GM10248 (cell line): ENCODE measurements around the gene GRB10.
"Not testable (repeated sequence)": the region's sequence is repeated elsewhere in the genome, so short reads cannot be mapped to it uniquely, and the experiment has no call there.

Experiments
- CTCF ChIA-PET: fragments of 300-600 bp; sonication (Branson Sonifier 250); formaldehyde crosslinking; extraction: SDS; loops from one replicate; lab custom pipeline; 2021; ENCODE audit warnings: antibody characterized with exemption; lab: Yijun Ruan, JAX
- POLR2A ChIA-PET: fragments of 350-650 bp; sonication (Branson Sonifier 250); formaldehyde crosslinking; extraction: SDS; loops from one replicate; lab custom pipeline; 2020; ENCODE audit warnings: antibody characterized with exemption; lab: Yijun Ruan, JAX
- DNase-seq: peaks from one replicate; pipeline ENCODE4 v3.0.0; 2012; ENCODE audit errors: extremely low spot score
- CTCF ChIP-seq: IDR thresholded peaks from 2 replicates; pipeline ENCODE4 v1.5.1; 2012; ENCODE audit warnings: mild to moderate bottlenecking, low read depth; ENCODE audit errors: extremely low read depth, missing control alignments, control extremely low read depth

The GRB10 gene

DNA sequence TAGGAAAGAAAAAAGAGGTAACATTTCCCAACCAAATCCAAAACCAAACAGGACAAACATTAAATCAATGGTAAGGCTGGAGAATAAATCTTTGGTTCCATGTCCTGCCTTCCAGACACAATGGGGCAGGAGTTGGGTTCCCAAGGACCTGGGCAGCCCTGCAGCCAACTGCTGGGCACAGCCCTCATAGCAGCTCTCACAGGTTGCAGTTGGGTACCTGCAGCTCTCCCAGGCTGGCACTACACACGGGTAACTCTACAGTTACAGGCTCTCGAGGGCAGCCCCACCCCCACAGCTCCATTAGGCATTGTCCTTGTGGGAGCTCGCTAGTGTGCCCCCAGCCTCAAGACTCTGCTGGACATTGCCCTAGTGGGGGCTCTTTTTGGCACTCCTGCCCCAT is 7.5 kb downstream of the GRB10 start:
- DNase-seq = no peak
- no peak for TF ChIP-seq CTCF
- POLR2A ChIA-PET = no interaction called here
- CTCF ChIA-PET = no interaction called here

- POLR2A ChIA-PET = no interaction called here
- CTCF ChIA-PET = no interaction called here
- no peak for DNase-seq
- no peak for TF ChIP-seq CTCF
These were observed 8.4 kb downstream of the GRB10 start for GRCh38 chr7:50774319-50774718.

- CTCF ChIA-PET, POLR2A ChIA-PET: not testable (repeated sequence)
These were observed 9.6 kb downstream of the GRB10 start for GRCh38 chr7:50773071-50773470.

DNA sequence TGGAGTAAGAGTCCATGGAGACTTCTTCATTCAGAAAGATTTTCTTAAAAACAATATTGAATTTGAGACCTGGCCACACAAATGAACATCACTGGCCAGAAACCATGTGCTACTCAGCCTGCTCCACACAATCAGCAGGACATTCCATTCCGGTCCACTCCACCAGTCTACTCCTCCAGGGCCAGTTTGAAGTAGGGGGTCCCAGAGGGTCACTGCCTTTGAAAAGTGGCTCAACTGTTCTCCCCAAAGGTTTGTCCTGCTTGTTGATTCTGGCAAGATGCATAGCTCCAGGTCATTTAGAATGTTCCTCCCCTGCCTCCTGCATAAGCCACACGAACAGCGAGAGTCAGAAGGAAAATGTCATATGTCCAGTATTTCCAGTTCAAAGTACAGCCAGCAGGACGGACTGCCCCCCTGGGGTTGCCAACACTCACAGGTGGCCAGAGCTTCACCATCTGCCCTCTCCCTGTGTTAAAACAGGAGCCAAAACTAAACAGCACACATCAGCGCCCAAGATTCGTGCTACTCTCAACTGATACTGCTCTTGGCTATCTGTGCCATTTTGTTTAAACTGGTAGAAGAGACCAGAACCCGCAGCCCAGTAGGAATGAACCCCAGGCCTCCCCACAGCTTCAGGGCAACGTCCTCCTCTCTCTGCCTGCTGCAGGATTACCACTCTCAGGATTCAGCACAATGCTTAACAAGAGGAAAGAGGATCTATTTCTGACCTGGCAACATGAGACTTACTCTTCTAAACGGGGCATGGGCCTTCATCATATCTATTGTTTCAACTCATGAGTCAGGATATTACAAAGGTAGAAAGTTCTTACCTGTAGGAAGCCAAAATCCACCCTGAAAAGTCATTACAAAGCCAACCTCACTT is 11.3 kb downstream of the GRB10 start:
- DNase-seq = no peak
- ChIA-PET CTCF (no interaction called here), POLR2A (no interaction called here)
- no peak for TF ChIP-seq CTCF

More at GRCh38 chr7:50773071-50773470, 9.6 kb downstream of the GRB10 start:
- DNase-seq = not testable (repeated sequence)

DNA sequence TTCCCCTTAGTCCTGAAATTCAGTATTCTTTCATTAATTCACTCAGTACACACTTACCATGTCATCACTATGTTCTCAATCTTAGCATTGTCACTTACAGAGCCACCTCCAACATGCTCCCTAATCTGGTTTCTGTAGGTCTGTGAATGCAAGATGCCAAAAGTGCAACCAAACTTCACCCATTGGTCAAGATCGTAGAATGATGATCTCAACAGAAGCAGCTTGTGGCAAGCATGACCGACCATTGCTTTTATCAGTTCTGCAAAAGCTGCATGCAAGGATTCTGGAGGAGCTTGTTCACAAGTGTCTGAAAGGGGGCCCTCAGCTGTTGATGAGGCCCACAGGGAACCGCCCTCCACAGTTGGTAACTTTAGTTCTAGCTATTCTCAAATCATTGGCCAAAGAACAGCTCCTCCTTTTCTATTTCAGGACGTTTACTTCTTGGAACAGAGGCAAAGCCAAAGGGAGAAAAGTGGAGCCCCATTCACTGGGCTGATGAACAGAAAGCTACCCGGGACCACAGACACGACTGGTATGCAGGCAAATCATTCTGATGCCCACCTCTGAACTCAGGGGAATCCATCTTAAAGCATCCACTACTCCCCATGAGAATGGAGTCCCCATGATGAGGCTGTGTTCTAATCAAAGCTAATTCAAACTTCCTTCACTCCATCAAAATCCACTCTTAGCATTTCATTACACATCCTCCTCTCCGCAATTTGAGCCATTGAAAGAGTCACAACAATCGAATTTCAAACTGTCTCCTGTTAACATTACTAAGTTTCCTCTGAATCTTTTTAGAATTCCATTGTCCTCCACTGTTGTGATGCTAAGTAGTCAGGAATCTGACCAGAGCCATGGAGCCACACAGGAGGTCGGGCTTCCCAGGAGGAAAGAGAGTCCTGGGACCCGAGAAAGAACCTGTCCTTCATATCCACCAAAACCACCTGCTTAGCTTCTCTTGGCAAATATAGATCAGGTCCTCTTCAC is 13.9 kb downstream of the GRB10 start:
- CTCF ChIA-PET = interaction anchor here (1.5 to 3.3 kb wide), 2 partner anchors 16 to 676 kb away, joined by 3 to 10 read pairs; partner anchors contain the start of gene ZPBP
- no peak for DNase-seq
- POLR2A ChIA-PET = no interaction called here
- no peak for TF ChIP-seq CTCF

GRCh38 chr7:50766849-50767207 is 15.9 kb downstream of the GRB10 start:
- TF ChIP-seq CTCF = no peak
- ChIA-PET POLR2A (no interaction called here), CTCF (interaction anchor here (3.3 kb wide), 1 partner anchor 14 kb away, joined by 10 read pairs; no protein-coding TSS in a partner anchor)
- no peak for DNase-seq
